Measurements from ENCODE around the gene ATR. TPM values are rescaled to one million over a fixed set of nuclear protein-coding genes. Genes with fewer than 3 reads are reported as not detected.
A peak's percentile ranks its signal among the peaks of the same experiment; 100 is the strongest.
"Not testable (repeated sequence)": the region's sequence is repeated elsewhere in the genome, so short reads cannot be mapped to it uniquely, and the experiment has no call there.

The ATR gene
- total RNA-seq, 1 donor from 2014 or later: 5.2 TPM

DNA sequence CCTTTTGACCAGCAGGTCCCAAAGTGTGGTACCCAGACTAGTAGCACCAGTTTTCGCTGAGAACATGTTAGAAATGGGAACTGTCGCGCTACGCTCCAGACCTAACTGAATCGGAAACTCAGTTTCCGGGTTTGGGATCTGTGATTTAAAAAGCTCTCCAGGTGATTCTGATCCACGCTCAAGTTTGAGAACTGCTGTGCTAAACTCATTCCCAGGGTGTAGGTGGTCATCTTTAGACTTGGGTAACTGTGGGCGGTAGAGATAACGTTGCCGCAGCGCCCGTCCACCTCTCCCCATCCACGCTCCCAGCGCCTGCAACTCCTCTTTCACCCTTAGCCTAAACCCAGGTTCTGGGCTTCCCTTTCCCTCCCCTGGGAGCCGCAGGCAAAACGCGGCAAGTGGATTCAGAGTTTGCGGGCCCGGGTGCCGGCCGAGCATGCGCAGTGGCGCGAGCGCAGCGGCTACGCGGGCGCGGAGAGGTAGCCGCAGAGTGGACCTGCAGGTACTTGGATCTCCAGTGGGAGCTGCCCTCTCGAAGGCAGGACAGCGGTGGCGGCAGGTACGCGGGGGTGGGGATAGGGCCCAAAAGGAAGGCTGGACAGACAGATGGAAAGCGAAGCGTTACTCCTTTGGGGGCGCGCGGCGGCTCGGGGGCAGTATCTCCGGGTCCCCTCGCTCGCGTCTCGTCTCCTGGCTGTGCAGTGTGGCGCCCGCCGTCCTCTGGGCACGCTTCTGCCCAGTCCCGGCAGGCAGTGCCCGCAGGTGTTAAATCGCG lies 17.6 kb upstream of the ATR start, which contains the start of gene PLS1:
Gene PLS1 (plus strand): TSS at position 443 of the 775 bp plus-strand sequence. CDS start 67,845 bp downstream, outside the sequence.
- intact Hi-C loops (cut with DNase I): no loop called here
- DNase-seq (peak; percentile 90), ATAC-seq (ENCODE audit: poor library complexity) (peak; percentile 98)

DNA sequence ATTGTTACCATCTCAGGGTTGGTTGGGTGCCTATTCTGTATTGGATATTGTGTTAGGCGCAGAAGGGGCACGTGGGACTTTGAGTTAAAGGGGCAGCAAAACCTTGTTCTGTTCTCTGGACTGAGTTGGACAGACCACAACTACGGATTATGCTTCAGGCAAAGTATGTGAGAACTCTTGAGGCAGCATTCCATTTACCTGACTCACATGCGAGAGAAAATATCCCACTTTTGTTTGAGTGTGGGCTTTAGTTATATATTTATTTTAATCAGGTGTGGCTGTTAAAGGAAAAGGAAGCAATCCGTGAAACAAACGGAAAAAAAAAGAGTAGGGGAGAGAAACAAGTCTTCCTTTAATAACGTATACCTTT lies 17.0 kb upstream of the ATR start:
- peak; percentile 44 for ATAC-seq (ENCODE audit: poor library complexity)
- intact Hi-C loops (cut with DNase I): no loop called here
- DNase-seq: no peak

DNA sequence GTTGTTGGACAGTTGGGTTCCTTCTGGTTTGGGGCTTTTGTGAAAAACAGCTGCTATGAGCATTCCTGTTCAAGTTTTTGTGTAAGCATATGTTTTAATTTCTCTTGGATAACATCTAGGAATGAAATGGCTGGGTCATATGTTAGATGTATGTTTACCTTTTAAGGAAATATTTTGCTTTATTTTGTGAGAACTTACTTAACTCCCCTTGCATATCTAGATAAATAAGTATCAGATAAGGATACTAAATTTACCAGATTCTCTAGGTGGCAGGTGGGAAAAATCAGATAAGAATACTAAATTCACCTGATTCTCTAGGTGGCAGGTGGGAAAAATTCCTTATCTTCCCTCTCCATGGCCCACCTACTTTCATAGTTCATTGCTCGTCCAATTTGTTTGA lies 16.6 kb upstream of the ATR start:
- no peak for ATAC-seq (ENCODE audit: poor library complexity)
- intact Hi-C loops (cut with DNase I): no loop called here
- DNase-seq: no peak

DNA sequence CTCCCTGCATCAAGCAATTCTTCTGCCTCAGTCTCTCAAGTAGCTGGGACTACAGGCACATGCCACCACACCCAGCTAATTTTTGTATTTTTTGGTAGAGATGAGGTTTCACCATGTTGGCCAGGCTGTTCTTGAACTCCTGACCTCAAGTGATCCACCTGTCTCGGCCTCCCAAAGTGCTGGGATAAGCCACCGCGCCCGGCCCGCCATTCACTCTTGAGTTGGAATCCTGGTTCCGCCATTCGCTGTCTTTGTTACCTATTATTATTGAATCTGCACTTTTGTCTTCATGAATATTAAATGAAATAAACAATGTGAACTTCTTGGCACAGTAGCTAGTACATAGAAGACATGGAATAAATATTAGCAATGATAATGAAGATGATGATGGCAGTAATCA lies 13.7 kb upstream of the ATR start:
- ATAC-seq (ENCODE audit: poor library complexity); DNase-seq; intact Hi-C loops (cut with DNase I): not testable (repeated sequence)

DNA sequence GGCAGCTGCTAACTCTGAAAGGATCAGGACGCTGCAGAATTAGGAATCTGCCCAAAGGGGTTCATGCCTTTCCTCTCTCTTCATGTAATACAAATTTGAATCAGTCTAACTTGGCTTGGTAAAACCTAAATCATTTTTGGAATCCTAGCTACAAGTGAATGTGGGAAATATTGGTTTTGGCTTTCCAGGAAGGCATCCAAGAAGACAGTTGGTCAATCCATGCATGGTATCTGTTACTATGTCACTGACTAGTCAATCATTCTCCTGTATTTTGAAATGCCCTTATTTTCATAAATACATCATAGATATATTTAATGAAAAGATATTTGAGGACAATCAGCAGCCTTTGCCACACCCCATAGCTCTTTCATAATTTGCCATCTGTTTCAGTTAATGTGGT lies 10.2 kb upstream of the ATR start:
- intact Hi-C loops (cut with DNase I): loop anchor here (10.0 kb wide), 1 partner anchor 406 kb away; no protein-coding TSS in a partner anchor
- no peak for ATAC-seq (ENCODE audit: poor library complexity)
- no peak for DNase-seq

DNA sequence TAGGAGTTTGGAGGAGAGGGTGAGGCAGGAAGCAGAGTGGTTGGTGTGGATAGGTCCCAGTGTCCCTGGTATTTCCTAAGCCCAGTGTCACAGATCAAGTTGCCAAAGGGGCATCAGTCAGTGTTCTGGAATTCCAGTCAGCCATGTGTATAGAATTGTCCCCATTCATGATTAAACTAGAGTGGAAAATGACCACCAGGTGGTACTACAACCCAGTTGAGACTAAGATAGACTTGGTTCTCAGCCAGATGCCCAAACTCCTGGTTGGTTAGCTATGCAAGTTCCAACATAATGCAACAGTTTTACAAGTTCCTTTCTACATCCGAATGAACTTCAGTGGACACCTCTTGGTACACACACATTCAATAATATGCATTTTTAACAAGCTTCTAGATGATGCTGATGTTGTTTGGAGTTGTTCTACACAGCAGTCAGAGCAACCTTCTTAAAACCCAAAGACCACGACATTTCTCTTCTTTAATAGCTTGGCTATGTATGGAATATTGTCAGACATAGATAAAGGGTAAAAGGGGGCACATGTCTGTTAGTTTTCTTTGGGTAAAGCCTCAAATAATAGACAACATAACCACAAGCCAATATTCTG lies 8.4 kb upstream of the ATR start:
- DNase-seq: no peak
- ATAC-seq (ENCODE audit: poor library complexity): peak; percentile 87
- intact Hi-C loops (cut with DNase I): loop anchor here (10.0 kb wide), 1 partner anchor 408 kb away; no protein-coding TSS in a partner anchor

DNA sequence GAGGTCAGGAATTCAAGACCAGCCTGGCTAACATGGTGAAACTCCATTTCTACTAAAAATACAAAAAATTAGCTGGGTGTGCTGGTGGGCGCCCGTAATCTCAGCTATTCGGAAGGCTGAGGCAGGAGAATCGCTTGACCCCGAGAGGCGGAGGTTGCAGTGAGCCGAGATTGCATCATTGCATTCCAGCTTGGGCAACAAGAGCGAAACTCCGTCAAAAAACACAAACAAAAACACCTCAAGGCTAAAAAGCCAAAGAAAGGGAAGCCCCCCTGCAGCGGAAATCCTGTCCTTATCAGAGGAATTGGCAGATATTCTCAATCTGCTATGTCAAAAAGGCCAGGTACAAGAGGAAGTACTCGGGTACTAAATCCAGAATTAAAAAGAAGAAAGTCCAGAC lies 2.5 kb upstream of the ATR start:
- not testable (repeated sequence) for ATAC-seq (ENCODE audit: poor library complexity); DNase-seq
- intact Hi-C loops (cut with DNase I): loop anchor here (10.0 kb wide), 1 partner anchor 414 kb away; no protein-coding TSS in a partner anchor

DNA sequence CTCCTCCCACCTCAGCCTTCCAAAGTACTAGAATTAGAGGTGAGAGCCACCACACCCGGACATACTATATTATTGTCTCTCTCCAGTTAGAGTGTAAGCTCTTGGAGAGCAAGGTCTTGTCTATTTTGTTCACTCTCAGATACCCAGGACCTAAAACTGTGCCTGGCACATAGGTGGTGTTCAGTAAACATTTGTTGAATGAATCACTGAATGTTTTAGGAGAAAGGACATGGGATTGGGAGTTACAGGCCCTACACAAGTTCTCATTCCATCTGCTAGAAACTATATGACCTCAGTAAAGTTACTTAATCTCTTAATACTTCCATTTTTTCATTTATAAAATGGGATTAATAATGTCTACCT lies 1.5 kb upstream of the ATR start:
- intact Hi-C loops (cut with DNase I): loop anchor here (10.0 kb wide), 1 partner anchor 415 kb away; no protein-coding TSS in a partner anchor

DNA sequence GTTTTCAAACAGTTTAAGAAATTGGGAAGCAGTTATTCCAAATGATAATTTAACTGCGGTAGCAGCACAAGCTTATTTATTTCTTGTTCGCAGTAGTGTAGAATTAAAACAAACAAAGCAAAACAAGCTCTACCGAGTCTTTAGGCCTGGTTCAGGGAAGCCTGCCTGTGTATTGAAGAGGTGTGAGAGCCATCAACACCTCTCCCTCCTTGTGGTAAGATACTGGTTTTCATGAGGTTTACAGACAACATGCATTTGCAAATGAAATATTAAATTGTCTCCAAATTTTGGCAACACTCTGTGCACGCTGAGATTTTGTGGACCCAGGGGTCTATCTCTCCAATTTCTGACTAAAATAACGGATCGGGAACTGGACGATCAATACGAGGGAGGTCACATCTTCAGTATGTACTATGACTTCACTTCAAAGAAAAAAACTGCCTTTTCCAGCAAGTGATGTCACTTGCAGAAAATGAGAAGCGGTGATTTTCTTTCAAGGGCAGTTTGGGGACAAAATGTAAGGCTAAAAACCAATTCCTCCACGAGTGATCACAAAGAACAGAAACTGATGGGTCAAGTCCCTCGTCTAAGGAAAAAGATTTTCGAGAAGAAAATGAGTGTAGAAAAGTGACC lies 721 bp downstream of the ATR start:
- ATAC-seq (ENCODE audit: poor library complexity): no peak
- DNase-seq: no peak

More for the DNA sequence above, 1.5 kb upstream of the ATR start:
- ATAC-seq (ENCODE audit: poor library complexity) (no peak), DNase-seq (no peak)

DNA sequence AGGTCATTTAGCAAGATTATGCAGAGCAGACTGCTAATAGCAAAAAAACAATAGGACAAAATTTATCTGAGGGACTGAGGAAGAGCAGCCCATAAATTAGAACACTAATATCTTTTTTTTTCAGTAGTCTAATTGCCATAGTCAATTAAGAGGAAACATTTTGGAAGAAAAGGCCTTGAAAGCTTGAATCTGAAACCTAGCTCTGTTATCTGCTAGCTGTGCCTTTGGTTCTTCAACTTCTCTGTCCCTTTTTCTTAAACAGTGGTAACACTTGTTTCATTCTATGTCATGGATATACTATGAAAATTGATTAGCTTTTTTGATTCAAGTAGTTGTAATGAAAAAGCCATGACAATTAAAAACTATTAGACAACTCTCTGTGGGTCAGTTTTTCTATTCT lies 1.7 kb downstream of the ATR start:
- no peak for ATAC-seq (ENCODE audit: poor library complexity)
- no peak for DNase-seq
- intact Hi-C loops (cut with DNase I): no loop called here

More for the DNA sequence above, 721 bp downstream of the ATR start:
- intact Hi-C loops (cut with DNase I): no loop called here

DNA sequence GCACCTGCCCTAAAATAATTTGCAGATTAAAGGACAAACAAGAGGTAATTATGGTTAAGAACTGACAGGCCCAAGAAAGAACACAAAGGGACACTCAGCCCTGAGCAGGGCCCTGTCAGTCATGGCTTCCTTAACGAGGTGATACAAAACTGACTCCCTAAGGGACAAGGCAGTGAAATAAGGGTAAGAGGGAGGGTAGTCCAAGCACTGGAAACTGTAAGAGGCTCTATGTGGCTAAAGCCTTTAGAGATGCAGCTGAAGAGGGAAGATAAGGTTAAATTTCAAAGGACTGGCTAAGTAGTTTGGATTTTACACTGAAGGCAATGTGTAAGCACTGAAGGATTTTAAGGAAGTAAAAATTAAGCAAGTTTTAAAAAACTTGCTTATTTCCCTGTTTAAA lies 3.9 kb downstream of the ATR start:
- ATAC-seq (ENCODE audit: poor library complexity) (no peak), DNase-seq (no peak)
- intact Hi-C loops (cut with DNase I): no loop called here

DNA sequence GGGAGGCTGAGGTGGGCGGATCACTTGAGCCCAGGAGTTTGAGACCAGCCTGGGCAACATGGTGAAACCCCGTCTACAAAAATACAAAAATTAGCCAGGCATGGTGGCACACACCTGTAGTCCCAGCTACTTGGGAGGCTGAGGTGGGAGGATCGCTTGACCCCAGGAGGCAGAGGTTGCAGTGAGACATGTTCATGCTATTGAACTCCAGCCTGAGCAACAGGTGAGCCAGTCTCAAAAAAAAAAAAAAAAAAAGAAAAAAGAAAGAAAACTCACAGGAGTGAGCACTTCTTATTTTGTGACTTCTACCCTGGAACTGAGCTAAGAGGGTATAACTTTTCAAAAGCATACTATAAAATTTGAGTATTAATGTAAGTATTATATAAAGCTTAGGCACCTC lies 4.3 kb downstream of the ATR start:
- ATAC-seq (ENCODE audit: poor library complexity); DNase-seq; intact Hi-C loops (cut with DNase I): not testable (repeated sequence)

DNA sequence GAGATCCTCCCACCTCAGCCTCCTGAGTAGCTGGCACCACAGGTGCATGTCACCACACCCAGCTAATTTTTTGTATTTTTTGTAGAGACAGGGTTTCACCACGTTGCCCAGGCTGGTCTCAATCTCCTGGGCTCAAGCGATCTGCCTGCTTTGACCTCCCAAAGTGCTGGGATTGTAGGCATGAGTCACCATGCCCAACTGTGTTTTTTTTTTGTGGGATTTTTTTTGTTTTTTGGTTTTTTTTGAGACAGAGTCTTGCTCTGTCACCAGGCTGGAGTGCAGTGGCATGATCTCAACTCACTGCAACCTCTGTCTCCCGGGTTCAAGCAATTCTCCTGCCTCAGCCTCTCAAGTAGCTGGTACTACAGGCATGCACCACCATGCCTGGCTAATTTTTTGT lies 9.1 kb downstream of the ATR start:
- ATAC-seq (ENCODE audit: poor library complexity); DNase-seq; intact Hi-C loops (cut with DNase I): not testable (repeated sequence)

DNA sequence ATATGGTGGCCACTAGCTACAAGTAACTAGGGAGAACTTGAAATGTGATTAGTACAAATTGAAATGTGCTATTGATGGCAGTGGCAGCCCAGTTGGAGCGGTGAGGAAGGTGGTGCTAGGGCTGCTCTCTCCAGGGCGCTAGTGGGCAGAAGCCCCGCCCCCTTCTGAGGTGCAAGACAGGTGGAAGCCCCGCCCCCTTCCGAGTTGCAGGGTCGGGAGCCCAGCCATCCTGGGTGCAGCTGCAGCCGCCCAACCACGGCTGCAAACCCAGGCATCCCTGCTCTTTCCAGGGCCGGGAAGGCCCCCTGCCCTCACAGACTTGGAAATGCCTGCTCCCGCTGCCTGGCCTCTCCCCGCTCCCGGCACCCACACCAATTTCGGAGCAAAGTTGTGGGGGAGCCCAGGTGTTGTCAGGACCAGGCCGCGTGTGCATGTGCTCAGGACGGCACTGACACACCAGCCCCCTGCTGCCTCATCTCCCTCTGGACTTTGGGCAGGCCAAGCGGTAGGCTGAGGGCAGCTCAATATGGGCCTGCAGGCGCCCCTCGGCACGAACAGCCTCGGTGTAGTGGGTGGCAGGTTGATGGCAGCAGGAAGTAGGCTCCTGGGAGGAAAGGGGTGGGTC lies 10.0 kb downstream of the ATR start:
- DNase-seq (no peak), ATAC-seq (ENCODE audit: poor library complexity) (no peak)
- intact Hi-C loops (cut with DNase I): no loop called here

DNA sequence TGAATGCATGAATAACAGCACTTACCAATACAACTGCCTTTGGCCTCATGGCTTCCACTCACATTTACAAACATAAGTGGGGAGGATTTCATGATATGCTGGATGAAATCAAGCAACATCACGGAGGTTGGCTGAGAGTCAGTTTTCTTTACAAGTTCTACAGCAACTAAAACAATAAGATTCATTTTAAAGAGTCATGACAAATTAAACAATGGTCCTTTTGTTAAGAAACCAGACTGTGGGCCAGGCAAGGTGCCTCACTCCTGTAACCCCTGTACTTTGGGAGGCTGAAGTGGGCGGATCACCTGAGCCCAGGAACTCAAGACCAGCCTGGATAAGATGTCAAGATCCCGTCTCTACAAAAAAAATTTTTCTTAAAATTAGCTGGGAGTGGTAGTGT lies 12.4 kb downstream of the ATR start:
- intact Hi-C loops (cut with DNase I): no loop called here
- DNase-seq: no peak
- no peak for ATAC-seq (ENCODE audit: poor library complexity)

DNA sequence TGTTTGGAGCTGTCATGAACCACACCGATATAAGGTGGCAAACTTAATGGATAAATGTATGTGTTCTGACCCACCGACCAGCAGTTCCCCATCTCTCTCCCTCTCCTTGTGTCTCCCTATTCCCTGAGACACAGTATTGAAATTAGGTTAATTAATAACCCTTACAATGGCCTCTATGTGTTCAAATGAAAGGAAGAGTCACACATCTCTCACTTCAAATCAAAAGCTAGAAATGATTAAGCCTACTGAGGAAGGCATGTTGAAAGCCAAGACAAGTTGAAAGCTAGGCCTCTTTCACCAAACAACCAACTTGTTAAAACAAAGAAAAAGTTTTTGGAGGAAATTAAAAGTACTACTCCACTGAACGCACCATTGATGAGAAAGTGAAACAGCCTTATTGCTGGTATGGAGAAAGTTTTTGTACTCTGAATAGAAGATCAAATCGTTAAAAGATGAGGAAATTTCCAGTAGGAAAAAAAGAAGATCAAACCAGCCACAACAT lies 15.0 kb downstream of the ATR start:
- ATAC-seq (ENCODE audit: poor library complexity) (no peak), DNase-seq (no peak)
- intact Hi-C loops (cut with DNase I): no loop called here

DNA sequence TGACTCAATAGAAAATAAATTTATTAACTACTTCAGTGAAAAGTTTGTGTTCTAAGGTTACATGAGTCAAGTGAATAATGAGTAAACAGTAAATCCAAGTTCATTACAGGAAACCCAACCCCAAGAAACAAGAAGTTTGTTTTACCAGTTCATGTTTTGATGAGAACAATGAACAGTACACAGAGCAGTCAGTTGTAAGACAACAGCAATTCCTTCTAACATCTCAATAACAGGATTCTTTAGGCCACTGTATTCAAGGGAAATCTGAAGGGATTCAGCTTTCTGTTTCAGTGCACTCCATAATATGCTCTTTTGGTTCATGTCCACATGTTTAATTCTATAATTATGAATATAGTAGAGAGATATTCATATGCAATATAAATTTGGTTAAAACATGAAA lies 18.4 kb downstream of the ATR start:
- intact Hi-C loops (cut with DNase I): no loop called here
- ATAC-seq (ENCODE audit: poor library complexity) (no peak), DNase-seq (no peak)

DNA sequence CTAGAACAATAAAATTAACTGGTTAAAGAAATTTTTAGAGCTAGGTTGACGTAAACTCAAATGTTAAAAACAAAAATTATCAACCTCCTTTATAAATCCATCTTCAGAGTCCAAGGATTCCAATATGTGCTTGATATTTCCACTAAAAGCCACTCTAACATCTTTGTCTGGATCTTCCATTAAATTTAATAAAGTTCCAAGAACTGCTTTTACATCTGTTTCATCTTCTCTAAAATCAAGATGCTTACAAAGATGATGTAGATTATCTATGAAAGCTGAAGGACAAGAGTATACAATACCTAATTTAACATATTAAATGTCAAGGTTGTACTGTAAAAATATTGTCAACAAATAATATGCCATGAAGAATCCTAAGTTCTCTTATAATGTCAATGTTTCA lies 24.8 kb downstream of the ATR start:
- DNase-seq (no peak), ATAC-seq (ENCODE audit: poor library complexity) (no peak)
- intact Hi-C loops (cut with DNase I): no loop called here

DNA sequence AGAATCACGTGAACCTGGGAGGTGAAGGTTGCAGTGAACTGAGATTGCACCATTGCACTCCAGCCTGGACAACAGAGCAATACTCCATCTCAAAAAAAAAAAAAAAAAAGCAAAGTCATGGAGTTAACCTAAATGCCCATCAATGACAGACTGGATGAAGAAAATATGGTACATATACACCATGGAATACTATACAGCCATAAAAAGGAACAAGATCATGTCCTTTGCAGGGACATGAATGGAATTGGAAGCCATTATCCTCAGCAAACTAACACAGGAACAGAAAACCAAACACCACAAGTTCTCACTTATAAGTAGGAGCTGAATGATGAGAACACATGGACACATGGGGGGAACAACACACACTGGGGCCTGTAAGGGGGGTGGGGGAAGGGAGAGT lies 26.0 kb downstream of the ATR start:
- not testable (repeated sequence) for ATAC-seq (ENCODE audit: poor library complexity); DNase-seq

More for the DNA sequence above, 26.0 kb downstream of the ATR start:
- intact Hi-C loops (cut with DNase I): not testable (repeated sequence)

All from Right ventricle myocardium superior (tissue), 1 donor.